ENCODE measurements around the gene RAB7B. TPM values are rescaled to one million over a fixed set of nuclear protein-coding genes. Genes with fewer than 3 reads are reported as not detected.

RAB7B gene
- total and polyA plus RNA-seq, 9 of the 15 experiments (the other 6 are each of a cell fraction or from before 2014, with no cell fraction given): 0.03 to 0.29 (median 0.07) TPM; not detected in 4

GRCh38 chr1:205963352-205964155 lies 39.6 kb downstream of the RAB7B start (continued):
- no peak for TF ChIP-seq MGA (IDR thresholded peaks at IDR 0.05)
- TF ChIP-seq FOSL1 (tag; conservative IDR thresholded peaks at IDR 0.05): peak; percentile 61
- no peak for TF ChIP-seq PCBP2 (IDR thresholded peaks at IDR 0.05; ENCODE audit: low read depth, low read length, poor library complexity, severe bottlenecking)
- TF ChIP-seq TAF1 (IDR thresholded peaks at IDR 0.05; ENCODE audit: control insufficient read depth, extremely low read depth, insufficient read depth, low read length, severe bottlenecking): no peak
- no peak for TF ChIP-seq TAF9B (IDR thresholded peaks at IDR 0.05; ENCODE audit: partially characterized antibody)
